Aortic smooth muscle cell (primary cell): Measurements from ENCODE around the gene ZNF561. TPM values are rescaled to one million over a fixed set of nuclear protein-coding genes. Genes with fewer than 3 reads are reported as not detected.

Experiments
- total RNA-seq: library from RNA; depleted of rRNA; stranded (reverse); fragments of >200 nt; gene quantifications from 2 replicates; pipeline ENCODE4 v1.2.3, GENCODE V29; 2014

The ZNF561 gene
- total RNA-seq, result 33.0 and 41.4 TPM in 2 replicates

DNA sequence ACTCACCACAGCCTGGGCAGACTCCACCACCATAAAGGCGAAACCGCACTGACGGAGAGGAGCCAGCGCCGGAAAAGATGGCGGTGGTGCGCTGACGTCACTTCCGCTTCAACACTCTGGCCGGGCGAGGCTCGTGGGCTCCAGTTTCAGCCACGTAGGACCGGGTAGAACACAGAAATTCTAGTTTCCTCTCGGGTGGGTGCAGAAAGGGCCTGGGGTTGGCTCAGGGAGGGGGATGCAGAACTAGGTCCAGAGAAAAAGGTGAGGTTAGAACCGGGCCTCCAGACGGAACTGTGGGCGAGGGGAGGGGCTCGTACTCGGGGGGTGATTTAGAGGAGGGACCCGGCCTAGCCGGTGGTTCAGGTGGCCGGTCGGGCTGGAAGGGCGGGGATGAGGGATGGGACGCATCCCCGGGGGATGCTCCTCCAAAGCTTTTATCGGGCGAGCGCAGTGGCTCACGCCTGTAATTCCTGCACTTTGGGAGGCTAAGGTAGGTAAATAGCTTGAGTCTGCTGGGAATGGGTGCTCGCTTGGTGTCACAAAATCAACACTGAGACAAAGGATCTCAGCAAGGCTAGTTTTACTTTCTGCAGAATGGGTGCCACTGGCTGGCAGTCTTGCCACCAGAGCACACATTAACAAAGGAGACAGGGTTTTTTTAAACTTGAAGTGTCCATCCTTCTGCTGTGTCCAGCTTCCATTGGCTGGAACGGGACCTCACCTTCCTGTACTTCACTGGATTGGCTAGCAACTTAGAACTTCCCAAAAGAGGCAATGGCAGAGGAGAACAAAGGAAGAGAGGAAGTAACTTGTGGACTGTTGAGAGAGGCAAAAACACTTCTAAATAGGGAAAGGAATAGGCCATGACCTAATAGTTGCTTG, at the start of gene ZNF561:
TSS of gene ZNF561 (minus strand) at position 77 of the 882 bp plus-strand sequence. CDS start 1,776 bp downstream, outside the sequence.

DNA sequence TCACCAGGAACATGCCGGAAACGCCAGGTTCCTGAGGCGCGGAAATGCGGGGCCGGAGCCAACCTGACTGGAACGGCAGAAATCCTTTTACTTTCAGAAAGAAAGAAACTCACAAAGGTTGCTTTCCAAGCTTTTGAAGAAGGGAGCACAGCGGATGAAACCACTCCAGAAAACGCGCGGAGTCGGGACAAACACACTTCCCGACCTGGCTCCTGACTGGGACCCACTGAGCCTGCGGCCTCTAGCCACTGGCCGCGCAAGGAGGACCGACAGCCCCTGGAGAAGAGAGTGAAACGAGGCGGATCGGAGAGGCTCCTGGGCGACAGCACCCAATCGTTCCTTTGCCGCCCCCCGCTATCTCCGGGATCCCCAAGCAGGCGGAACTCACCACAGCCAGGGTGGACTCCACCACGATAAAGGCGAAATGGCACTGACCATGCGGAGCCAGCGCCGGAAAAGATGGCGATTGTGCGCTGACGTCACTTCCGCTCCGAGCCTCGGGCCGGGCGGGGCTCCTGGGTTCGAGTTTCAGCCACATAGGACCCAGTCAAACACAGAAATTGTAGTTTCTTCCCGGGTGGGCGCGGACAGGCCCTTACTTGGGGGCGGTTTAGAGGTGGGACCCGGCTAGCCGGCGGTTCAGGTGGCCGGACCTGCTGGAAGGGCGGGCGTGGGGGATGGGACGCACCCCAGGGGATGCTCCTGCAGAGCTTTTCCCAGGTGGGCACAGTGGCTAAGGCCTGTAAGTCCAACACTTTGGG, 36.8 kb downstream of the ZNF561 start, which contains the start of gene ZNF121:
TSS of gene ZNF121 (minus strand) at position 432 of the 761 bp plus-strand sequence. CDS start 16,407 bp downstream, outside the sequence.

Other genes with a start within 250 kb of the ZNF561 start
- 7.3 and 8.6 TPM in 2 replicates for gene ZNF266, start 185.7 kb downstream of the ZNF561 start, total RNA-seq
- 0.06 and 0.40 TPM in 2 replicates for gene ZNF560, start 122.6 kb downstream of the ZNF561 start, total RNA-seq
- gene ZNF426, start 82.6 kb downstream of the ZNF561 start, total RNA-seq, result 19.7 and 20.4 TPM in 2 replicates
- gene ZNF121, start 36.7 kb downstream of the ZNF561 start, total RNA-seq, result 33.9 and 45.0 TPM in 2 replicates
- gene ZNF562, start 53.9 kb upstream of the ZNF561 start, total RNA-seq, result 19.8 and 23.1 TPM in 2 replicates
- gene ZNF846, start 147.5 kb upstream of the ZNF561 start, total RNA-seq, result 16.6 and 19.3 TPM in 2 replicates
- gene FBXL12, start 197.8 kb upstream of the ZNF561 start, total RNA-seq, result 10.7 and 11.9 TPM in 2 replicates
- gene UBL5, start 206.7 kb upstream of the ZNF561 start, total RNA-seq, result 184 and 325 TPM in 2 replicates
- 136 and 161 TPM in 2 replicates for gene PIN1, start 214.1 kb upstream of the ZNF561 start, total RNA-seq